Measurements from ENCODE around the gene ERICH6B.
"Not testable (repeated sequence)": the region's sequence is repeated elsewhere in the genome, so short reads cannot be mapped to it uniquely, and the experiment has no call there.

The ERICH6B gene

DNA sequence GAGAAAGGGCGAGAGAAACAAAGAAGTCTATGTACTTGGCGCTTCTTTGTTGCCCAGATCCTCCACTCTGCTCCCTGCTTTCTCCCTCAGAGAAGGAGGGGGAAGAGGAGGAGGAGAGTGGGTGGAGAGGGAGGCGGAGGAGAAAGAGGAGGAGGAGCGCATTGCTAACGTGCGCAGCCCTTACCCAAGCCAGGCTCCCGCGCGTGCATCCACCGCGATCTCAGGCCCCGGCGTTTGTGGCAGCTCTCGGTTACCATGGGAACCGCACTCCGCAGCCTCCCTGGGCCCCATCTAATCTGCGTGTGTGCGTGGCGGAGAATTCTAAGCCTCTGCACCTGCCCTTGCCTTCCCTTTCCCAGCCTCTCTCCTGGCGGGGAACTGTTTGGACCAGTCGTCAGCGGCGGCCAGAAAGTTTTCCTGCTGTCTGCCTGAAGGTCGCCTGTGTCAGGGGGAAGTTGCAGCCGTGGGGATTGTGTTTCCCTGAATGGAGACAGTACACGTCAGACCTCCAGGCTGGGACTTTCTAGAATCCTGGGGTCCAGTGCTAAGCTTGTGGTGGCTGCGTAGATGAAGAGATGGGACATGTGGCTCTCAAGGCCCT, at the start of gene ERICH6B:
Gene ERICH6B, minus strand, starts transcription at position 239 of the 601 bp plus-strand sequence. CDS start 18,734 bp downstream, outside the sequence.
- DNase-seq (ENCODE audit: low read depth in 2 of 2) = no peak

DNA sequence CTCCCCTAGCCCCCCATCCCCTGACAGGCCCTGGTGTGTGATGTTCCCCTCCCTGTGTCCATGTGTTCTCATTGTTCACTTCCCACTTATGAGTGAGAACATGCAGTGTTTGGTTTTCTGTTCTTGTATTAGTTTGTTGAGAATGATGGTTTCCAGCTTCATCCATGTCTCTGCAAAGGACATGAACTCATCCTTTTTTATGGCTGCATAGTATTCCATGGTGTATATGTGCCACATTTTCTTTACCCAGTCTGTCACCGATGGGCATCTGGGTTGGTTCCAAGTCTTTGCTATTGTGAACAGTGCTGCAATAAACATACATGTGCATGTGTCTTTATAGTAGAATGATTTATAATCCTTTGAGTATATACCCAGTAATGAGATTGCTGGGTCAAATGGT, 47.4 kb upstream of the ERICH6B start:
- not testable (repeated sequence) for DNase-seq (ENCODE audit: low read depth in 2 of 2)

DNA sequence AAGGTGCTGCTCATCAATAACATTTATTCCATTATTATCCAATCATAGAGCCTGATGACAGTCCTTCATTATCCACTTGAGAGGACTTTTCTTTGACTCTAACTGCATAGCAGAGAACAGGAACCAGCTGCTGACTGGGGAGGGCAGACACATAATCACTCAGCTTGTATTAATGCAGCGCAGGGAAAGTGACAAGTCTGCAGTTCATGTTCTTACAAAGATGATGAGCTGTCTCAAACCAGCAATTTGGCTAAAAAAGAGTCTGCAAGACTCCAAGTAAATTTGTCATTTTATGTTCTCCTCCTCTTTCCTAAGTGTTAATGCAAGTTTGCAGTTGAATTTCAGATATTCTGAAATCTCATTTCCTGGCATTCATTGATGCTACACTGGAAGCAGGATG, 46.6 kb upstream of the ERICH6B start:
- DNase-seq (ENCODE audit: low read depth in 2 of 2) = no peak

DNA sequence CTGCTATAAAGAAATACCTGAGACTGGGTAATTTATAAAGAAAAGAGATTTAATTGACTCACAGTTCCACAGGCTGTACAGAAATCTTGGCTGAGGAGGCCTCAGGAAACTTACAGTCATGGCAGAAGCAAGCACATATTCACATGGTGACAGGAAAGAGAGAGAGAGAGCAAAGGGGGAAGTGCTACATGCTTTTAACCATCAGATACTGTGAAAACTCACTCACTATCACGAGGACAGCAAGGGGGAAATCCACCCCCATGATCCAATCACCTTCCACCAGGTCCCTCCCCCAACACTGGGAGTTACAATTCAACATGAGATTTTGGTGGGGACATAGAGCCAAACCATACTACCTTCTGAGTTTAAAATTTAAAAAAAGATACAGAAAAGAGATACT, 44.9 kb upstream of the ERICH6B start:
- DNase-seq (ENCODE audit: low read depth in 2 of 2) = not testable (repeated sequence)

DNA sequence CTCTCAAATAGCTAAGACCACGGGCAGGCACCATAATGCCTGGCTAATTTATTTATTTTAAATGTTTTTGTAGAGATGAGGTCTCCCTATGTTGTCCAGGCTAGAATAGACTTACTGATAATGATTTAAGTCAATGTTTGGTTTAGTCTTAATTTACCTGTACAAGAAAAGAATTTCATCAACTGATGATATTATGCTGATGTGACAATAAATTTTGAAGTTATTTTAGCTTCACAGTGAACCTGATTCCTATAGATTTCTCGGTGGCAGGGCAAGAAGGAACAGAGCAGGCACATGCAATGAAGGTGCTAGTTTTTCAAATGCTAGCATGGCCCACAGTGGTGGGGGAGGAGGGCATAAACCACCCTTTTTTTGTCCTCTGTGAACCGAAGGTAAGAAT, 44.0 kb upstream of the ERICH6B start:
- DNase-seq (ENCODE audit: low read depth in 2 of 2) = no peak

DNA sequence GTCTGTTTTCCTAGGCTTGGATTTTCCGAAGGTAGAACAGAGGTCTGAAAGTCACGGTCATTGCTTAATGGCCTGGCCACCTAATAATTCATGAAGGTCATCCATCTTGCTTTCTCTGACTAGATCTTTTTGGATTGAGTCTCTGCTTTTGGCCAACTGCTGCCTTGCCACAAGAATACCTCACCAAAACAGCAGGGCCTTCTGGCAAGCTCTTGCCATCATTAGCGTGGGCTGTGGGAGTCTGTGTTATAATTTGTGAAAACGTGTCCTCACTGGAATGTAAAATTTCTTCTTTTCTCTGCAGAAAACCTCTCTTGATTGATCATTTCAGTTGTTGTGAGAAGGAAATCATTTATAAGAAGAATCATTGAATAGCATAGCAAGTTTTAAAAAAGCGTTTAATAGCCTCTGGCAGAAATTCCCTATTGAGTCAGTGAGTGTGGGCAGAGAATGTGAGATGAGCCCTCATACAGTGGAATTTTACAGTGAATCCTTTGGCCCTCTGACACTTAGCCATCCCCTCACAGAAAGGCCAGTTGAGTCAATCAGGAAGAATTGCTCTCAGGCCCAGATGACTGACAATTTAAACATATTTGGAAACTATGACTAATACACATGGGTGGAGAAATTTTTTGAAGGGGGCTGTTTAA, 43.2 kb upstream of the ERICH6B start:
- no peak for DNase-seq (ENCODE audit: low read depth in 2 of 2)

DNA sequence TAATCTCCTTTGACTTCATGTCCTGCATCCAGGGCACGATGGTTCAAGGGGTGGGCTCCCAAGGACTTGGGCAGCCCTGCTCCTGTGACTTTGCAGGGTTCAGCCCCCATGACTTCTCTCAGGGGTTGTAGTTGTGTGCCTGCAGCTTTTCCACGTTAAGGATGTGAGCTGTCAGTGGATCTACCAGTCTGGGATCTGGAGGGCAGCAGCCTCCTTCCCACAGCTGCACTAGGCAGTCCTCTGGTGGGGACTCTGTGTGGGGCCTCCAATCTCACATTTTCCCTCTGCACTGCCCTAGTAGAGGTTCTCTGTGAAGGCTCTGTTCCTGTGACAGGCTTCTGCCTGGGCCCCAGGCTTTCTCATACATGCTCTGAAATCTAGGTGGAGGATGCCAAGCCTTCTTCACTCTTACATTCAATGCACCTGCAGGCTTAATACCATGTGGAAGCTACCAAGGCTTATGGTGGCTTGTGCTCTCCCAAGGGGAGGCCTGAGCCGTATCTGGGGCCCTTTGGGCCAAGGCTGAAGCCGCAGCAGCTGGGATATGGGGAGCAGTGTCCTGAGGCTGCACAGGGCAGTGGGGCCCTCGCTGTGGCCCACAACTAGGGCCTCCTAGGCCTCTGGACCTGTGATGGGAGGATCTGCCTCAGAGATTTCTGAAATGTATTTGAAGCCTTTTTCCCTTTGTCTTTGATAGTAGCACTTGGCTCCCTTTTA, 39.3 kb upstream of the ERICH6B start:
- no peak for DNase-seq (ENCODE audit: low read depth in 2 of 2)

DNA sequence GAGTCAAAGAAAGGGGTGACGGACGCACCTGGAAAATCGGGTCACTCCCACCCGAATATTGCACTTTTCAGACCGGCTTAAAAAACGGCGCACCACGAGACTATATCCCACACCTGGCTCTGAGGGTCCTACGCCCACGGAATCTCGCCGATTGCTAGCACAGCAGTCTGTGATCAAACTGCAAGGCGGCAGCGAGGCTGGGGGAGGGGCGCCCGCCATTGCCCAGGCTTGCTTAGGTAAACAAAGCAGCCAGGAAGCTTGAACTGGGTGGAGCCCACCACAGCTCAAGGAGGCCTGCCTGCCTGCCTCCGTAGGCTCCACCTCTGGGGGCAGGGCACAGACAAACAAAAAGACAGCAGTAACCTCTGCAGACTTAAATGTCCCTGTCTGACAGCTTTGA, 29.7 kb upstream of the ERICH6B start:
- not testable (repeated sequence) for DNase-seq (ENCODE audit: low read depth in 2 of 2)

DNA sequence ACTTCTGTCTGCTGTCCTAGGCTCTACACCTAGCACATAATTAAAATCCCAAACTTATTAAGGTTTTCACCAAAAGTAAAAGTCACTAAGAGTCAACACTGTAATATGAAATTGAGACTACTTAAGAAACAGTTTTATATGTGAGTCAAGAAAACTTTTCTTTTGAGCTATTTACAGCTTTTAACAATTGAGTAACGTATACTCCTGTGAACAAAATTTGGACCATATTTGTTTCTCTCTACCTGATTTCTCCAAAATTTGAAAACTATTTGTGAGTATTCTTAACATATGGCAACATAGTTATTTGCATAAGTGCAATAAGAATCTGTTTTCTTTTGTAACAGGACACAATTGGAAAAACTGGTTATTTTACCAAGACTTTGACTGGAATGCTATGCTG, 26.6 kb upstream of the ERICH6B start:
- not testable (repeated sequence) for DNase-seq (ENCODE audit: low read depth in 2 of 2)

DNA sequence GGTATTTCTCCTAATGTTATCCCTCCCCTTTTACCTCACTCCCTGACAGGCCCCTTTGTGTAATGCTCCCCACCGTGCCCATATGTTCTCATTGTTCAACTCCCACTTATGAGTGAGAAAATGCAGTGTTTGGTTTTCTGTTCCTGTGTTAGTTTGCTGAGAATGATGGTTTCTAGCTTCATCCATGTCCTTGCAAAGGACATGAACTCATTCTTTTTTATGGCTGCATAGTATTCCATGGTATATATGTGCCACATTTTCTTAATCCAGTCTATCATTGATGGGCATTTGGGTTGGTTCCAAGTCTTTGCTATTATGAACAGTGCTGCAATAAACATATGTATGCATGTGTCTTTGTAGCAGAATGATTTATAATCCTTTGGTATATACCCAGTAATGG, 19.8 kb upstream of the ERICH6B start:
- DNase-seq (ENCODE audit: low read depth in 2 of 2) = not testable (repeated sequence)

DNA sequence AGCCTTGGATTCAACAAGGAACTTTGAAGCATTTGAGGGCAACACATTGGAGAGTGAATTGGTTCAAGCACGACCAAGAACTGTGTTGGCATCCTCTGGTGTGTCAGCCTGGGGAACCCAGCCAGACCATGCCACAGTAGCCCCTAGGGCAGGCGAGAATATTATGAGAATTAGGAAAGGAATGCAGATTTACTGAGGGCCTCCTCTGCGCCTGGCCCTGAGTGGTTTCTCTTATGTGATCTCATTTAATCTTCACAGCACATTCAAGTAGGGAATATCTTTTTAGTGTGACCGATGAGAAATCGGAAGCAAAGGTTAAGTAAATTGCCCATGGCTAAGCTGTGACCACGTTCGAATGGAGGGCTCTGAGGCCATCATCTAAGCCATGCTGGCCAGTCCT, 15.3 kb upstream of the ERICH6B start:
- DNase-seq (ENCODE audit: low read depth in 2 of 2) = no peak

DNA sequence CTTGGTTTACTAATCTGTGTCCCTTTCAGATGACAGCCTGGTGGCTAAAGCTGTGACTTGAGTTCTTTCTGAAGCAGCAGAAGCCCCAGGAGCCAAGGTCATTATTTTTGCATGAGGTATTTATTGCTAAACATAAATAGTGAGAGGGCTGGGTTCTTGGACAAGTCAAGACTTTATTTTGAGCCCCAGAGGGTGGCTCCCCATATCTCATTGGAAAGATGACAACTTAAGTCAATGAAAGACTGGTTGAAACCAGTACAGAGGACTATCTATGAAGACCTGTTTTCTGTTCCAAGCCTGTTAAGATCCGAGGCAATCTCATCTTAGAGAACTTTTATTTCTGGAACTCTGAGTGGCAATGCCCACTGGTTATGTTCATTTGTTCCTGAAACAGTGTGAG, 14.4 kb upstream of the ERICH6B start:
- DNase-seq (ENCODE audit: low read depth in 2 of 2) = no peak

DNA sequence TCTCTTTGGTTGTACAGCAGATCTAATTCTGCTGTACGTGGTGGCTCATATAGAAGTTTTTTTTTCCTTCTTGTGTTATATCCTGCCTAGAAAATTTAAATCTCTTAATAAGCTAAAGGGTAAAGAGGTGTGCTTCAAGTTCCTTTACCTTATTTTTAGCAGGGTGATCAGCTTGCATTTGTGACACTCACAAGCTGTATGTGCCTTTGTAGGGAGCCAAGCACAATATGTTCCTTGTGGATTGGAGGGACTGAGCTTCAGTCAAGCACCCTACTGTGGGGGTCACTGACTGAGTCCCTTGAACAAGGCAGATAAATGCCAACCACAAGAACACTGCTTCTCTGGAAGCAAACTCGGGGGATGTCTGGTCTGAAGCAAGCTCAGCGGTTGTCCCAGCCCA, 12.6 kb upstream of the ERICH6B start:
- DNase-seq (ENCODE audit: low read depth in 2 of 2) = no peak

DNA sequence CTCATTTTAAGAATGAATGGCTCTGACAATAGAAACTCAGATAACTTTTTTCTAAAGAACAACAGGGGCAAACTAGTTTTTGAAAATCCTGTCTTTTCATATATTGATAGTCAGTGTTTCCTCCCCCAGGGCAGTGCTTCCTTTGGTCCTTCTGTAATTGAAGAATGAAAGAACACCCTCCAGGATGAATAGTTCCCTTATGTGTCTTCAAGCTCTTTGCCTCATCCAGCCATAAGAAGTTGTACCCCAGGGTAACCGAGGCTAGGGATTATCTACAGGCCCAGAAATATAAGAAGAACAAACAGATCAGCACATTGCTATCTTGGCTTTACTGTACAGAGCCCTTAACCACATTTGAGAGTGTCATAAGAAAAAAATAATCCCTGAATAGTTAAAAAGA, 12.1 kb upstream of the ERICH6B start:
- DNase-seq (ENCODE audit: low read depth in 2 of 2) = no peak

DNA sequence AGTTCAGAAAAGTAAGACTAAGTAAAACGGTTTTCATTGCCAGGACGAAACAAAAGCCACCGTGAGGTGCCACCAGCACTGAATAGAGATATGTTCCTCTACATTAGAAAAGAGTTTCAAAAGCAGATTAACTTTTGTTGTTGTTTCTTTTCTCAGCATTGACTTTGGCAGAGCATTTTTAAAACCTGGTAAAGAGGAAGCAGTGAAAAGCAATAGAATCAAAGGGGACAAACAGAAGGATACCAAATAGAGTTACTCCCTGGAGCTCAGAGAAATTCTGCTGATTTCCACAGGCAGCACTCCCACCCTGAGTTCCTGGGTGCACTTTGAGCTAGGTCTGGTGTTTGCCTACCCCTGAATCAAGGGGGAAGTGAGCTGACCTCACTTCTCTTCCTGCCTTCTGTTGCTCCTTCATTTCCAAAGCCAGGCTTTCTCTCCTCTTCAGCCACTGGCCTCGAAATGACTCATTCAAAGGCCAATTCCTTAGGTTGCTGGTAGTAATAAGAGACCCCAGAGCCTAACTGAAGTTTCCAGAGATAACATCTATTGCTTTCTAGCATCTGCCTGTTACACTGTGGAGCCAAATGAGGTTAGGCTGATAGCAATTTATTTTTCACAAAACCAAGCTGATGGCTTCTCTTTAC, 11.3 kb upstream of the ERICH6B start:
- DNase-seq (ENCODE audit: low read depth in 2 of 2) = no peak

DNA sequence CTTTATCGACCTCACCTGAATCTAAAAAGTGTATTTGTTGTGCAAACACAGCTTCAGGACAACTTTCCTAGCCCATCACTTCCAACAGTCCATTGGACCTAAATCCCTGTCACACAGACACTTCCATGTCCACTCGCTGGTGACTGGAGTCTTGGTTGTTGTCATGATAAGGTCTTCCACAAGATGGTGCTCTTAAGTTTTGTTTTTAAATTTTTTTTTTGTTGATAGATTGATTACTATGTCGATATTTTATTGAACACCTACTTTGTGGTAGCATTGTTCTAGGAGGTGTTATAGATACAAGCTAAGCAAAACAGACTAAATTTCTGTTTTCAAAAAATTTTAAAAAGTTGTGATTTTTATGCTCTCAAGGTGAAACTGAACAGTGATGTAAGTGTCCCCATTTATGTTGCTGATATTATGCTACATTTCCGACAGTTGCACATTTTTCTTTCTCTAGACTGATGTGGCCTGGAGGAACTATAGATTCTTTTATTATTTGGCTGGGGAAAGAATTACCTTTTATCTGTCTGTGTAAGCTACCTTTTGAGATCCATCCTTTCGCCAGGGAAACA, 8.1 kb upstream of the ERICH6B start:
- DNase-seq (ENCODE audit: low read depth in 2 of 2) = no peak

DNA sequence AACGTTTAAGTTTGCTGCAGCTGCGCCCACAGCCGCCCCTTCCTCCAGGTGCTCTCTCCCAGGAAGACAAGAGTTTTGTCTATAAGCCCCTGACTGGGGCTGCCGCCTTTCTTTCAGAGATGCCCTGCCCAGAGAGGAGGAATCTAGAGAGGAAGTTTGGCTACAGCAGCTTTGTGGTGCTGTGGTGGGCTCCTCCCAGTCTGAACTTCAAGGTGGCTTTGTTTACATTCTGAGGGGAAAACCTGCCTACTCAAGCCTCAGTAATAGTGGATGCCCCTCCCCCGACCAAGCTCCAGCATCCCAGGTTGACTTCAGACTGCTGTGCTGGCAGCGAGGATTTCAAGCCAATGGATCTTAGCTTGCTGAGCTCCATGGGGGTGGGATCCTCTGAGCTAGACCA, 6.4 kb upstream of the ERICH6B start:
- no peak for DNase-seq (ENCODE audit: low read depth in 2 of 2)

DNA sequence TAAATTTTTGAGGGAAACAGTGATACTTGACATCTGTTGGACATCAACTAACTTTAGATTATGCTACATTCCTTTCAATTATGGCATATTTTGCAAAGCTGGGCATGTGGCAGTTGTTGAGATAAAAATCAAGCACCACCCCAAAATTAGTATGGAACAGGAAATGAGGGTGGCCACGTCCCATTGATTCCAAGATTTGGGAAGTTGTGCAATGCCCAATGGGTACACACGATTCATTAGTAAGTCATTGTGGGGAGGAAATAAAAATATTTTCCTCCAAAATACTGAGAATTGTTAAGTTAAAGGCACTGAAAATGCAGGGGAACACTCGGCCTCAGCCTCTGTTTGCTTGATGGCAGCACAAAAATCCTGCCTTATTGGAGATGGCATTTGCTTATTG, 7.6 kb downstream of the ERICH6B start:
- DNase-seq (ENCODE audit: low read depth in 2 of 2) = no peak

DNA sequence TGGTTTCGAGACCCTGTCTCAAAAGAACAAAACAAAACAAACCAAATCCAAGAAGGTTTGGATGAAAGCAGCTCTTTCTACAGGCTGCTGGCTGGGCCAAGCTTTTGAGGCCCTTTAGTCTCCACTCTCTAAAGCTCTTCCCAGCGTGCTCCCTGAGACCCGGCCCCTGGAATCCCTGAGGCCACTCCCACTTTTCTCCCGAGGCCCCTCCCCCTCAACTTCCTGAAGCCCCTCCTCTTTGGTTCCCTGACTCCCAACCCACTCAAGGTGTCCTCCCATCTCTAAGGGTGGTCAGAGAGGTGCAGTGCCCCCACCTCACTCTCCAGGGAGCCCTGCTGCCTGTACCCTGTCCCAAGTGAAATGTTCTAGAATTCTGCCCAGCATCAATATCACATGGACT, 10.6 kb downstream of the ERICH6B start:
- no peak for DNase-seq (ENCODE audit: low read depth in 2 of 2)

DNA sequence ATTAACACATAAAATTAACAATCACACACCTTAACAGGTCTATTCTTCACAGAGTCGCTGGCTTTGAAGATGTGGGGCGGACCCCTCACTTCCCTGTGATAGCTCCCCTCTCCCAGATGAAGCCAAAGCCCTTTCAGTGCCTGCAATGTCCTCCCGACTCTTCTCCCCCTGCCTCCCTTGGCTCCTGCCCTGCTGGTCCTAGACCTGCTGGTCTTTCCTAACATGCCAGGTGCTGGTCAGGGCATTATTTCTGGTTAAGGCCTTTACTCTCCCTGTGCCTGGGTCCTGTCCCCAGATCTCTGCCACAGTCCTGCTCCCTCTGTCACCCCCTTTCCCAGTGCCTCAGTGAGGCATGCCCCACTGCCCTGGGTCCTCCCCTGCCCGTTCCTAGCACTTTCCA, 12.2 kb downstream of the ERICH6B start:
- no peak for DNase-seq (ENCODE audit: low read depth in 2 of 2)

DNA sequence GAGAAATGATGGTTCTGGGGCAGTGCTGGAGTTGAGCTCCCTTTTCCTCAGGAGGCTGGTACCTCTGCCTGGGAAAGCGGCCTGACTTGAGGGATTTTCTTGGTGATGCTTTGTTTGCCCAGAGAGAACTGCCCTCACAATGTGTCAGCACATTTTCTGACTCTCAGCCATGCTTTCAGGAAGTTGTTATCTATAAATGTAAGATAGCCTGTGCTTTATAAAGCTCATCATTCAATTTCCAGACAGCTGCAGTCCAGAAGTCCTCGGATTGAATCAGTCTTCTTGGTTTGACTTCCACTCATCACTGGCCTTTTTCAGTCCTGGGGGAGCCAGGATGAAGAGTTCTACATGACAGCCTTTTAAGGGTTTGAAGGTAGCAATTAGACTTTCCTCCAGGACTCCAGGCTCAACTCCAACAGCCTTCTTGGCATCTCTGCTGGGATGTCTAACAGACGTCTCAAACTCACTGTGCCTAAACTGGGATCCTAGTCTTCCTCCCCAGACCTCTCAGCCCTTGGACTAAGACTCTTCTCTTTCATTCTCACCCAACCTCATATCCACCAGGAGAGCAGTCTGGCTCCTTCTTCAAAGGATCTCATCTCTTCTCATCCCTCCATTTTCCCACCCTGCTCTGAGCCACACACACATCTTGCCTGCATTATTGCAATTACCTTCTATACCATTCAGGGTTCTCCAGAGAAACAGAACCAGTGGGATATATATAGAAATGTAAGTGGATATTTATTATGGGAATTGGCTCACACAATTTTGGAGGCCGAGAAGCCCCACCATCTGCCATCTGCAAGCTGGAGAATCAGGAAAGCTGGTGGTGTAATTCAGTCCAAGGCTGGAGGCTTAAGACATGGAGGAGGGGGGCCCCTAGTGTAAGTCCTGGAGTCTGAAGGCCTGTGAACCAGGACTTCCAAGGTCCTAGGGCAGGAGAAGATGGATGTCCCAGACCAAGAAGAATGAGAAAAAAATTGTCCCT, 13.1 kb downstream of the ERICH6B start:
- DNase-seq (ENCODE audit: low read depth in 2 of 2) = no peak

All from stimulated activated CD4-positive, alpha-beta T cell treated with anti-CD3 and anti-CD28 coated beads, Interleukin-12 subunit alpha, Interleukin-12 subunit beta, amount 100 ng/mL, for 24 hours (primary cell).